DMS114 treated with DMSO at 0.1 percent for 48 hours (cell line): Measurements from ENCODE around the gene SRRT.
"Not testable (repeated sequence)": the region's sequence is repeated elsewhere in the genome, so short reads cannot be mapped to it uniquely, and the experiment has no call there.

ENCODE experiments used
- DNase-seq: peaks from one replicate; lab custom pipeline; 2025; ENCODE audit not compliant: unreplicated experiment; lab: John Stamatoyannopoulos, UW

The SRRT gene

GRCh38 chr7:100893318-100893895 lies 18.5 kb downstream of the SRRT start:
- DNase-seq = no peak

DNA sequence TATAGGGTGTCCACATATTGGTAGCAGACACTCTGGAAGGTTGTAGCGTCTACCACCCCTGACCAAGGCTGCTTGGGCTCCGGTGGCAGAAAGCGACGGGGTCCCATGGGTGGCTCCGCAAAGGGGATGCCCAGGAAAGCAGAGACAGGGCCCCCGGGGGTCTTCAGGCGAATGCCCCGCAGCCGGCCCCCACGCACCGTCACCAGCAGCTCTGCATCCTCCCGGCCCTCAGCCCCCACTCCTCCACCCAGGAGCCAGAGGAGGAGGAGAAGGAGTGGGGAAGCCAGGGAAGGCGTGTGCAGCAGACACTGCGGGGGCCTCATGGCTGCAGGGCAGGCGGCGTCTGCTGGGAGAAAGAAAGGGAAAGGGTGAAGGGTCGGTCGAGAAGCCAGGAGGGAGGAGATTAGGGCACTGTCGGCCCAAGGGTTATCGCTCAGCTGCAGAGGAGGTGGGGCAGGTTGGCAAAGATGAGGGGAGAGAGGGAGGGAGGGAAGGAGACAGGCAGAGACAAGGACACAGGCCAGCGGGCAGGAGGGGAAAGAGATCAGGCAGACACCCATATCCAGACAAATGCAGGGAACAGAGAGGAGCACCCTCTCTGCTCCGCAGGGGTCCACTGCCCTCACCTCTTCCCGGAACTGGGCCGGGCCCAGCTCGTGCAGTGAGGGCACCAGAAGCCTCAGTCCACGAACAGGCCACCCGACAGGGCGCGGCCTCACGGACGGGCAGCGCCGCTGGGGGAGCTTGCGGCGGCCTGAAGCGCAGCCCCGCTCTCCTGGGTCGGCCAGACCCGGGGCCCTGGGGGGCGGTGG lies 19.2 kb downstream of the SRRT start:
- no peak for DNase-seq

- DNase-seq = no peak
Observed at GRCh38 chr7:100894860-100895700, 20.2 kb downstream of the SRRT start.

DNA sequence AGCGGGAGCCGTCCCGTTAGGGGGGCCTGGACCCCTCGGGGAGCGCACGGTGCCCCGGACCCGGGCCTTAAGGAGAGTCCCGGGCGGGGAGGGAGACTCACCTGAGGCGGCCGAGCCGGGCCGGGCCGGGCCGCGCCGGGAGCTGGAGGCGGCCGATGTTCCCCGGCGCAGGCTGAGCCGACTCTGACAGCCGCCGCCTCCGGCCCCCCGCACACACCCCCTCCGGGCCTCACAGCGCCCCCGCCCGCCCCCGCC lies 20.7 kb downstream of the SRRT start, which contains the start of gene ACHE:
TSS of gene ACHE (minus strand) at position 188 of the 255 bp plus-strand sequence. CDS start 1,656 bp downstream, outside the sequence.
- DNase-seq = no peak

GRCh38 chr7:100895956-100896731 lies 21.2 kb downstream of the SRRT start:
- no peak for DNase-seq

DNA sequence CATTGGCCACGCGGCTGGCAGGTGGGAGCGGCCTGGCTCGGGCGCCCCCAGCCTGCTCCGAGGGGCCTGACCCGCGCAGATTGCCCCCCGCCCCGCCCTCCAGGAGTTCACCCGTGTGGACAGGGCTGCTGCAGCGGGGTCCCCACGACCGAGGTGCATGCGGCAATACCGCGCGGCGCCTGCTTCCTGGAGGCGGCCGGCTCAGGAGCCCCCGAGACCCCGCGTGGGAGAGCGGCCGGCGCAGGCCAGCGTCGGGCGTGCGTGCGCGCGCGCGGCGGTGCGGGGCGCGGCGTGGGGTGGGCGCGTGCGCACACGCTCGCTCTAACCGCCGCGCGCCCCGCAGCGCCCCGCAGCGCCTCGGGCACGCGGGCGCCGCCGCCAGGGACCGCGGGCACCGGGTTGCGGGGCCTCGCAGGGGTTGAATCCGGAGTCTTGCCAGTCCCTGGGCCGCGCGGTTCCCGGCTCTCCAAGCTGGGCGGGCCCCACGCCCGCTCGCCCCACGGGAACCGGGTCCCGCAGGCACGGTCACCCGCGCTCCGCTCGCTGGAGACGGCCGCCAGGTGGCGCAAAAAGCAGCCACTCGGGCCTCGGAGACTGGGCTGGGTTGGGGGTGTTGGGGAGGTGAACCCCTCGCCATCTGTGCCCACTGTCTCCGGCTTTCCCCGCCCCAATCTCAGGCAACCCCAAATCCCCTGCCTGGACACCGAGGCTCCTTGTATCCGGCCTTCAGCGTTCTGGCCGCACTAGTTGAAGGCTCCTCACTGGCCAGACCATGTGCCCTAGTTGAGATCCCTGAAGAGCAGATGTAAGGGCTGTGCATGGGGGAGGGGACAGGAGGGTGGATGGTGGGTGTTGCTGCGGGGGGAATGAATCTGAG lies 22.1 kb downstream of the SRRT start:
- no peak for DNase-seq

GRCh38 chr7:100897772-100898454 lies 23.0 kb downstream of the SRRT start:
- DNase-seq = no peak

GRCh38 chr7:100899432-100899831 lies 24.5 kb downstream of the SRRT start:
- no peak for DNase-seq

DNA sequence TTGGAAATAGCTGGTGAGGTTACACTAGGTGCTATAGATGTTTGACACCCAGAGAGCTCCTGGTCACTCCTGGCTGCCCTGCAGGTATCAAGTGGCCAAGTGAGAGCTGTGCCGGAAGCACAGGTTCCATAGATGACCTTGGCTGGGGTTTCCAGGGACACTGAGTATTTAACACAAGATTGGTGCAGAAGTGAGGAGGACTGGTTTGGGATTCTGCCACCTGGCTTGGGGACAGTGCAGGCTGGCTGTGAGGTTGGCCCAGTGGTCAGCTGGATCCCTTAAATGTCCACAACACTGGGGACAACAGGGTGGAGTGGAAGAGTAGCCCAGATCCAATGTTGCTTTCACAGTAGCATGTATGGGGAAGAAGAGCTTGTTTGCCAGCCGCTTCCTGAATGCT lies 26.1 kb downstream of the SRRT start:
- no peak for DNase-seq

DNA sequence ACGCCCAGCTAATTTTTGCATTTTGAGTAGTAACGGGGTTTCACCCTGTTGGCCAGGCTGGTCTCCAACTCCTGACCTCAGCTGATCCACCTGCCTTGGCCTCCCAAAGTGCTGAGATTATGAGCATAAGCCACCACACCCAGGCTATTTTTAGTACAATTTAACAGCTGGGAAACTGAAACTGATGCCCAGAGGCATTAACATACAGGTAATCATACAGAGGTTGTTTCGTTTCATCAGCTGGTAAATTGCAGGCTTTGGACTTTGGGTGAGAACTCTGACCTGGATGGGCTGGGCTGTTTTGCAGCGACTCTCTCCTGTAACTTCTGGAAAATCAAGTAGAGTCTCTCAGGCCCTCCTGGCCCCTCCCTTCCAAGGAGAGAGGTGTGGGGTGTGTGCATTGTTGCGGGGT lies 27.0 kb downstream of the SRRT start:
- DNase-seq = no peak

DNA sequence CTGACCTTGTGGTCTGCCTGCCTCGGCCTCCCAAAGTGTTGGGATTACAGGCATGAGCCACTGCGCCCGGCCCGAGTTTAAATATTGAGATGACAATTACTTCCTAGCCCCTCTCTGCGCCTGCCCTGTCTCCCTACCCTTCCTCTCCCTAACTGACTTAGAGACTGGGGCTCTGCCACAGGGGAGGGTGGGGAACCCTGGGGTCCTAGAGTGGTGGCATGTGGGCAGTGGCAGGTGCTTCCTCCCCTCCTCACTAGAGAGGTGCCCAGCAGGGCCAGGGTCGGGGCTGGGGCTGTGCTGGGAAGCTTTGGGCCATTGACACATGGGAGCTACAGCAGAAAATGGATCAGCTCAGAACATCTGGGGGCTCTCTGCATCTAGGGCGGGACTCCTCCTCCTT lies 27.7 kb downstream of the SRRT start:
- DNase-seq = no peak

GRCh38 chr7:100908512-100908911 lies 33.6 kb downstream of the SRRT start:
- no peak for DNase-seq

- not testable (repeated sequence) for DNase-seq
Observed at GRCh38 chr7:100910443-100910842, 35.5 kb downstream of the SRRT start.

- DNase-seq = no peak
Observed at GRCh38 chr7:100911484-100911883, 36.6 kb downstream of the SRRT start.

DNA sequence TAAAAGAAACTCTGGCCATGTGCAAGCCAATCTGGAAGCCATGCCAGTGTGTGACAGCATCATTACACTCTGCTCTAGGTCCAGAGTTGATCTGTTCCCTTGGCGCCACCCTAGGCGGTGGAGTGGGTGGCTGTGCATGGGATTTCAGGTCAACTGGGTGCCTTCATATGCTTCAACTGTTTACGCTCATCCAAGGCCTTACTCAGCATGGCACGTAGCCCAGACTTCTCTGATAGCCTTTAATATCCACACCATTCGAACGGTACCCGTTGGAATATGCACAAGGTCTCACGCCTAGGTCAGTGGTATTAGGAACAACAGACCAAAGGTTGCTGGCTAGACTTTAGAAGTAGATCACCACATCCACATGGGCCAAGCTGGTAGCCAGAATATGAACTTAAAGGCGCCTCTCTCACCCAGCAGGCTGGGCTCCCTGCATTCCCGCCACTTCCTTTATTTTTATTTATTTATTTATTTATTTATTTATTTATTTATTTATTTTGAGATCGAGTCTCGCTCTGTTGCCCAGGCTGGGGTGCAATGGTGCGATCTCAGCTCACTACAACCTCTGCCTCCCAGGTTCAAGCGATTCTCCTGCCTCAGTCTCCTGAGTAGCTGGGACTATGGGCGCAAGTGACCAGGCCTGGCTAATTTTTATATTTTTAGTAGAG lies 39.4 kb downstream of the SRRT start:
- DNase-seq = no peak

- DNase-seq = no peak
Observed at GRCh38 chr7:100914879-100915447, 40.1 kb downstream of the SRRT start.

GRCh38 chr7:100919335-100919734 lies 44.4 kb downstream of the SRRT start:
- DNase-seq = not testable (repeated sequence)

DNA sequence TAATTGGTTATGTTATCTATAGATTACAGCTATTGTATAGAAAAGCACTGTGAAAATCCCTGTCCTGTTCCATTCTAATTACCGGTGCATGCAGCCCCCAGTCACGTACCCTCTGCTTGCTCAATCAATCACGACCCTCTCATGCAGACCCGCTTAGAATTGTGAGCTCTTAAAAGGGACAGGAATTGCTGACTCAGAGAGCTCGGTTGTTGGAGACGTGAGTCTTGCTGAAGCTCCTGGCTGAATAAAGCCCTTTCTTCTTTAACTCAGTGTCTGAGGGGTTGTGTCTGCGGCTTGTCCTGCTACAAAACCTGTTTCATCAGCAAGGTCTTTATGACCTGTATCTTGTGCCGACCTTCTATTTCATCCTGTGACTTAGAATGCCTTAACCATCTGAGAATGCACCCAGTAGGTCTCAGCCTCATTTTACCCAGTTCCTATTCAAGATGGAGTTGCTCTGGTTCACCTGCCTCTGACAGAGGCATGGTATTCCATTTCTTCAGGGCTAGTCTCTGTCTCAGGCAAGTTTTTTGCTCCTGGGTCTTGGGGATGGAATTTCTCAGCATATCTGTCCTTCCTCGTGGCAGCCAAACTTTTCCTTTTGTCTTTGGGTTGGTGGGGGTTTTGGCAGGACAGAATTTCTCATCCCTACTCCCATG lies 45.0 kb downstream of the SRRT start:
- not testable (repeated sequence) for DNase-seq
